ENCODE results near the gene ECM1. TPM values are rescaled to one million over a fixed set of nuclear protein-coding genes. Genes with fewer than 3 reads are reported as not detected.

ECM1 gene
- total RNA-seq, 2 experiments from 2014 or later: 2.0 to 3.8 TPM

GRCh38 chr1:150559656-150560010 lies 51.7 kb downstream of the ECM1 start:
- Histone ChIP-seq H3K79me2 (ENCODE audit: insufficient read depth, low read depth, low read length) (peaks cover 1% of the 10 kb centered on the region; the same call in 1 of the 2 replicates), H3K4me1 (ENCODE audit: insufficient read depth, low read length, poor library complexity, severe bottlenecking) (peaks cover 48% of the 10 kb centered on the region), H3K4me2 (ENCODE audit: low read length) (peak overlapping the region; percentile 97; the same call in 1 of the 2 replicates), H4K20me1 (ENCODE audit: insufficient read depth, low read length) (no peaks in the 10 kb centered on the region), H3K9me2 (ENCODE audit: insufficient read depth, low read length) (no peaks in the 10 kb centered on the region), H3K9me3 (ENCODE audit: low read length) (no peaks in the 10 kb centered on the region), H3K4me3 (ENCODE audit: low read depth, low read length, poor library complexity, severe bottlenecking) (no peak overlapping the region), H2AFZ (ENCODE audit: low read length) (no peak overlapping the region), H3K36me3 (ENCODE audit: insufficient read depth, low read length) (no peaks in the 10 kb centered on the region), H3K27ac (ENCODE audit: low read depth, low read length, poor library complexity, severe bottlenecking) (no peak overlapping the region)
- CTCF ChIA-PET (ENCODE audit: unreplicated experiment): no interaction called here
- no peak for TF ChIP-seq CTCF (conservative IDR thresholded peaks at IDR 0.05; ENCODE audit: low read length)
- TF ChIP-seq EZH2phosphoT487 (IDR thresholded peaks at IDR 0.05; ENCODE audit: borderline replicate concordance, low read depth, low read length): no peak
- intact Hi-C loops (cut with micrococcal nuclease; ENCODE audit: unreplicated experiment): loop anchor here (1.0 to 10.0 kb wide), 9 partner anchors 74 to 415 kb away; partner anchors contain the start of genes ARNT, CERS2, CTSS and GOLPH3L
- no peak for DNase-seq (ENCODE audit: low spot score)
- no TSS peak for BruUV-seq (replicated peaks)
- POLR2A ChIA-PET: interaction anchor here (0.5 to 10.5 kb wide), 3 partner anchors 15 to 115 kb away, joined by 3 to 260 read pairs (median 4); partner anchors contain the start of gene MCL1

GRCh38 chr1:150560011-150560438 lies 52.1 kb downstream of the ECM1 start:
- Histone ChIP-seq H2AFZ (ENCODE audit: low read length) (peak overlapping the region; percentile 56; the same call in 1 of the 2 replicates), H3K4me2 (ENCODE audit: low read length) (peak overlapping the region; percentile 97), H3K79me2 (ENCODE audit: insufficient read depth, low read depth, low read length) (peaks cover 5% of the 10 kb centered on the region; the same call in 1 of the 2 replicates), H4K20me1 (ENCODE audit: insufficient read depth, low read length) (no peaks in the 10 kb centered on the region), H3K4me1 (ENCODE audit: insufficient read depth, low read length, poor library complexity, severe bottlenecking) (peaks cover 52% of the 10 kb centered on the region), H3K27ac (ENCODE audit: low read depth, low read length, poor library complexity, severe bottlenecking) (peak overlapping the region; percentile 99), H3K4me3 (ENCODE audit: low read depth, low read length, poor library complexity, severe bottlenecking) (peak overlapping the region; percentile 74), H3K36me3 (ENCODE audit: insufficient read depth, low read length) (no peaks in the 10 kb centered on the region), H3K9me3 (ENCODE audit: low read length) (no peaks in the 10 kb centered on the region), H3K9me2 (ENCODE audit: insufficient read depth, low read length) (no peaks in the 10 kb centered on the region)
- BruUV-seq (replicated peaks): no TSS peak
- intact Hi-C loops (cut with micrococcal nuclease; ENCODE audit: unreplicated experiment): loop anchor here (1.0 to 10.0 kb wide), 9 partner anchors 75 to 415 kb away; partner anchors contain the start of genes ARNT, CERS2, CTSS and GOLPH3L
- POLR2A ChIA-PET: interaction anchor here (0.5 to 10.5 kb wide), 6 partner anchors 10 to 446 kb away, joined by 3 to 260 read pairs (median 4); partner anchors contain the start of gene MCL1
- DNase-seq (ENCODE audit: low spot score): peak; percentile 87
- CTCF ChIA-PET (ENCODE audit: unreplicated experiment): interaction anchor here (0.6 to 1.1 kb wide), 3 partner anchors 33 to 437 kb away, joined by 3 to 4 read pairs (median 3); no protein-coding TSS in a partner anchor
- TF ChIP-seq CTCF (conservative IDR thresholded peaks at IDR 0.05; ENCODE audit: low read length) (peak; percentile 97), EZH2phosphoT487 (IDR thresholded peaks at IDR 0.05; ENCODE audit: borderline replicate concordance, low read depth, low read length) (no peak)

Data from OCI-LY7 (cell line).